HG03280 (cell line): ENCODE data around the gene PDE4D.

Source experiments
- ATAC-seq: cut with Tn5 transposase; IDR thresholded peaks from one replicate; pipeline ENCODE4 v1.9.1; 2021; ENCODE audit warnings: mild to moderate bottlenecking, moderate library complexity; ENCODE audit not compliant: unreplicated experiment

The PDE4D gene

GRCh38 chr5:59100875-59101274 lies 792.7 kb downstream of the PDE4D start:
- no peak for ATAC-seq

GRCh38 chr5:59099995-59100345 lies 793.6 kb downstream of the PDE4D start:
- no peak for ATAC-seq

GRCh38 chr5:59099270-59099994 lies 794.1 kb downstream of the PDE4D start:
- ATAC-seq, result peak; percentile 96

GRCh38 chr5:59098743-59099142 lies 794.8 kb downstream of the PDE4D start:
- ATAC-seq, result no peak

GRCh38 chr5:59097712-59098111 lies 795.8 kb downstream of the PDE4D start:
- ATAC-seq, result no peak

- no peak for ATAC-seq
Observed at GRCh38 chr5:59097116-59097515, 796.4 kb downstream of the PDE4D start.

- no peak for ATAC-seq
Observed at GRCh38 chr5:59095480-59095879, 798.0 kb downstream of the PDE4D start.

GRCh38 chr5:59094864-59095263 lies 798.7 kb downstream of the PDE4D start:
- ATAC-seq, result no peak

- no peak for ATAC-seq
Observed at GRCh38 chr5:59093329-59093728, 800.2 kb downstream of the PDE4D start.

- ATAC-seq, result no peak
Observed at GRCh38 chr5:59092758-59093157, 800.8 kb downstream of the PDE4D start.

- ATAC-seq, result no peak
Observed at GRCh38 chr5:59091965-59092364, 801.6 kb downstream of the PDE4D start.

GRCh38 chr5:59090323-59090722 lies 803.2 kb downstream of the PDE4D start:
- no peak for ATAC-seq

GRCh38 chr5:59089767-59090166 lies 803.8 kb downstream of the PDE4D start:
- ATAC-seq, result no peak

GRCh38 chr5:59088546-59088945 lies 805.0 kb downstream of the PDE4D start:
- ATAC-seq, result no peak

- ATAC-seq, result no peak
Observed at GRCh38 chr5:59086024-59086423, 807.5 kb downstream of the PDE4D start.

- no peak for ATAC-seq
Observed at GRCh38 chr5:59081693-59082092, 811.8 kb downstream of the PDE4D start.

- no peak for ATAC-seq
Observed at GRCh38 chr5:59079622-59080620, 813.6 kb downstream of the PDE4D start.

- ATAC-seq, result no peak
Observed at GRCh38 chr5:59071755-59072549, 821.6 kb downstream of the PDE4D start.

- ATAC-seq, result no peak
Observed at GRCh38 chr5:59069438-59070079, 824.0 kb downstream of the PDE4D start.

GRCh38 chr5:59067956-59068656 lies 825.4 kb downstream of the PDE4D start:
- no peak for ATAC-seq
